ENCODE measurements around the gene NEDD9.

Gene NEDD9

GRCh38 chr6:11197850-11198249 lies 34.6 kb downstream of the NEDD9 start:
- no peak for DNase-seq

- no peak for DNase-seq
Measured at GRCh38 chr6:11197175-11197536, 35.3 kb downstream of the NEDD9 start.

GRCh38 chr6:11196511-11197174 lies 35.8 kb downstream of the NEDD9 start:
- no peak for DNase-seq

GRCh38 chr6:11194356-11195218 lies 37.9 kb downstream of the NEDD9 start:
- no peak for DNase-seq

- no peak for DNase-seq
Measured at GRCh38 chr6:11193434-11193833, 39.0 kb downstream of the NEDD9 start.

- no peak for DNase-seq
Measured at GRCh38 chr6:11192167-11192566, 40.3 kb downstream of the NEDD9 start.

- no peak for DNase-seq
Measured at GRCh38 chr6:11190625-11191245, 41.7 kb downstream of the NEDD9 start.

GRCh38 chr6:11189865-11190624 lies 42.4 kb downstream of the NEDD9 start:
- no peak for DNase-seq

- DNase-seq: no peak
Measured at GRCh38 chr6:11188161-11188915, 44.1 kb downstream of the NEDD9 start.

- DNase-seq: no peak
Measured at GRCh38 chr6:11187301-11187700, 45.2 kb downstream of the NEDD9 start.

GRCh38 chr6:11185204-11185842 lies 47.1 kb downstream of the NEDD9 start:
- DNase-seq: no peak

- no peak for DNase-seq
Measured at GRCh38 chr6:11183761-11184362, 48.6 kb downstream of the NEDD9 start.

- DNase-seq: no peak
Measured at GRCh38 chr6:11181478-11182136, 50.9 kb downstream of the NEDD9 start.

GRCh38 chr6:11179419-11180202 lies 52.9 kb downstream of the NEDD9 start:
- DNase-seq: no peak

GRCh38 chr6:11179088-11179418 lies 53.4 kb downstream of the NEDD9 start:
- DNase-seq: no peak

GRCh38 chr6:11177271-11177670 lies 55.2 kb downstream of the NEDD9 start:
- no peak for DNase-seq

GRCh38 chr6:11174242-11174611 lies 58.2 kb downstream of the NEDD9 start:
- no peak for DNase-seq

- DNase-seq: no peak
Measured at GRCh38 chr6:11172501-11173327, 59.8 kb downstream of the NEDD9 start.

- DNase-seq: no peak
Measured at GRCh38 chr6:11171952-11172351, 60.5 kb downstream of the NEDD9 start.

Data from NCI-H1092 (cell line).